GM21619 (cell line): ENCODE measurements around the gene ABCC1.

Experiments
- ATAC-seq: cut with Tn5 transposase; IDR thresholded peaks from one replicate; pipeline ENCODE4 v1.9.1; 2021; ENCODE audit not compliant: unreplicated experiment

Gene ABCC1

DNA sequence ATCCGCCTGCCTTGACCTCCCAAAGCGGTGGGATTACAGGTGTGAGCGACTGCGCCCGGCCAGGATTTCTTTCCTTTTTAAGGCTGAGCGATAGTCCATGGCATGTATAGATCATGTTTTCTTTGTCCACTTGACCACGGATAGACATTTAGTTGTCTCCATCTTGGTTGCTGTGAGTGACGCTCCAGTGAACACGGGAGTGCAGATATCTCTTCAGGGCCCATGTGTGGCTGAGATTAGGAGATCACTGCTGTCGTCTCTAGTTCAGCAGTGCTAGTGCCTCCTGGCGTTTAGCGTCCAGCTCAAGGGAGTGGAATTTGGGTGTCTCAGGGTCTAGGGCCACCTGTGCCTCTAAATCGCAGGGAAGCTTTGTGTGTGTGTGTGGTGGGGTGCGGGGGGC is 41.5 kb downstream of the ABCC1 start:
- ATAC-seq: no peak

DNA sequence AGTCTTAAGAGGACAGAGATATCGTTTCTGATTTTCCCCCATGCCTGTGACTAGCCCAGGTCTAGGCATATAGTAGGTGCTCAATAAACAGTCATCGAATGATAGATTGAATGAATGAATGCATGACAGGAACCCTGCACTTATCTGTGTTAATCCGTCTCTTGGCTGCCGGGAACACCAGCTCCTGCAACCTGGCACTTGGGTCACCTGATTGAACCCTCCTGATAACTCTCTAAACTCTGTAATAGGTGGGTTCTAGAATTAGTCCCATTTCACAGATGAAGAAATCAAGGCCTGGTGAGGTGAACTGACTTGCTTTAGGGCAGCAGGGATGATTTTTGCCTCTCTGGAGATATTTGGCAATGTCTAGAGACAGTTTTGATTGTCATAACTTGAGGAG is 43.7 kb downstream of the ABCC1 start:
- no peak for ATAC-seq

GRCh38 chr16:15993541-15993940 is 44.1 kb downstream of the ABCC1 start:
- no peak for ATAC-seq

DNA sequence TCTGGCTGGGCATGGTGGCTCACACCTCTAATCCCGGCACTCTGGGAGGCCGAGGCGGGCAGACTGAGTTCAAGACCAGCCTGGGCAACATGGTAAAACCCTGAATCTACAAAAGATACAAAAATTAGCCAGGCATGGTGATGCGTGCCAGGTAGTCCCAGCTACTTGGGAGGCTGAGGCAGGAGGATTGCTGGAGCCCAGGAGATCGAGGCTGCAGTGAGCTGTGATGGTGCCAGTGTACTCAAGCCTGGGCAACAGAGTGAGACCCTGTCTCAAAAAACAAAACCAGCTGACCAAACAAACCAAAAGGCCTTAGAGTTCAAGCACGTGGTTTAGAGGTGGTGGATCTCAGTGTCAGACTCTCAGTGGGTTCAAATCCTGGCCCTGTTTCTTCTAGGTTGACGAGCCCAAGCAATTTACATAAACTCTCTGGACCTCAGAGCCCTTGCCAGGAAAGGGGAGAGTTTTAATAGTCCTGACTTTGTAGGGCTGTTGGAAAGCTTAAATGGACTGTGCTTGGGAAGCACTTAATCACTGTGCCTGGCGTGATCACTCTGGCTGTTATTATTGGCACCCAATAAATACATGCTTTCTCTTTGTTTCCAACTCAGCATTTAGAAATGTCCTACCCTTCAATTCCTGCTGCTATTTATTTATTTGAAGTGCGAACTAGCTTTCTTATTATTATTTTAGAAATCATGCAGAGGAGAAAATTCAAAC is 44.7 kb downstream of the ABCC1 start:
- no peak for ATAC-seq

- no peak for ATAC-seq
Observed at GRCh38 chr16:15996432-15997109, 47.2 kb downstream of the ABCC1 start.

- no peak for ATAC-seq
Observed at GRCh38 chr16:16000685-16001084, 51.3 kb downstream of the ABCC1 start.

DNA sequence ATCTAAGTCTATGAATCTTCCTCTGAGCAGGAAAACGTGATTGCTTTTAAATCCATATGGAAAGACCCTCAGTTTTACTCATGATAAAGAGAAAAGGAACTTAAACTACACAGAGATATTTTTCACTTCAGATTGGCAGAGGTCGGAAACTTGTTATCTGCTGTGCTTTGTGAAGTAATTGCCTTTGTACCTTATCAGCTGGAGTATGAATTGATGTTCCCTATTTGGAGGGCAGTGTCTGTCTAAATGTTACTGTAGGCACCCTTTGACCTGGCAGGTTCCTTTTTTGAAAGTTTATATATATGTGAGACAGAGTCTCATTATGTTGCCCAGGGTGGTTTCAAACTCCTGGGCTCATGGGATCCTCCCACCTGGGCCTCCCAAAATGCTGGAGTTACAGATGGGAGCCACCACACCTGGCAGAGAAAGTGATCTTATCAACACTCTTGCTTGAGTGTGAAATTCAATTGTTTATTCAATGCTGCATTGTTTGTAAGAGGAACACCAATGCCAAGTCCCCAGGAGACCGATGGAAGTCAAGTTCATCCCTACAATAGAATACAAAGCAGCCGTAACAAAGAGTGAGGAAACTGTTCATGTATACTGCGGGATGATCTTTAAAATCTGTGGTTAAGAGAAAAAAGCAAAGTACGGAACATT is 52.3 kb downstream of the ABCC1 start:
- ATAC-seq: no peak

GRCh38 chr16:16003719-16004313 is 54.4 kb downstream of the ABCC1 start:
- ATAC-seq: no peak

GRCh38 chr16:16004314-16004749 is 54.9 kb downstream of the ABCC1 start:
- no peak for ATAC-seq

DNA sequence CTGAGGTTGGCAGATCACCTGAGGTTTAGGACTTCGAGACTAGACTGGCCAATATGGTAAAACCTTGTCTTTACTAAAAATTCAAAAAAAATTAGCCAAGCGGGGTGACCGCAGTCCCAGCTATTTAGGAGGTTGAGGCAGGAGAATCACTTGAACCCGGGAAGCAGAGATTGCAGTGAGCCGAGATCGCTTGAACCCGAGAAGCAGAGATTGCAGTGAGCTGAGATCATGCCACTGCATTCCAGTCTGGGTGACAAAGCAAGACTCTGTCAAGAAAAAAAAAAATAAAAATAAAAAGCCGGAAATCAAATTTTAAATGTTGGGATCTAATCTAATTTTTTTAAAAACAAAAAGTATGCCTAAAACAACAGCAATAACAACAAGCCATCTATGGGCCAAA is 56.3 kb downstream of the ABCC1 start:
- ATAC-seq: no peak

DNA sequence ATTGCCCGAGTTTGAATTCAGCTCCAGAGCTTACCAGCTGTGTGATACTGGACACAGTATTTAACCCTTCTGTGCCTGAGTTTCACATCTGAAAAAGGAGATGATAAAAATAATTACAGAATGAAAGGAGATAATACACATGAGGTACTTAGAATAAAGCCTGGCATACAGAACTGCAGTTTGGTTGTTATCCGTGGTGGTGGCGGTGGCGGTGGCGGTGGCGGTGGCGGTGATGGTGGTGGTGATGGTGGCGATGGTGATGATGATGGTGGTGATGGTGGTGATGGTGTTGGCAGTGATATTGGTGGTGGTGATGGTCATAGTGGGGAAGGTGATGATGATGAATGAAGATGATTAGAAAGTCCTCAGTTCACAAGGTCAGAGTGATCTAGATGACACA is 57.2 kb downstream of the ABCC1 start:
- ATAC-seq: no peak

DNA sequence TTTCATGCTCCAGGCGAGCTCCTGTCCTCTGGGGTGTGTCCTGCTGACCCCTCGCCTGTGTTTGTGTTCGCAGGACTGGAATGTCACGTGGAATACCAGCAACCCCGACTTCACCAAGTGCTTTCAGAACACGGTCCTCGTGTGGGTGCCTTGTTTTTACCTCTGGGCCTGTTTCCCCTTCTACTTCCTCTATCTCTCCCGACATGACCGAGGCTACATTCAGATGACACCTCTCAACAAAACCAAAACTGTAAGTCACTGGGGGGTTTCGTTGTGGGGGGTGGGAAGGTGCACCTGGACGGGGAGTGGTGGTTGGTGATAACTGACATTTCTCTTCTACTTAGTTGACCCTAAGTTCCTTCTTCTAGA is 58.3 kb downstream of the ABCC1 start:
- ATAC-seq: peak; percentile 62

- no peak for ATAC-seq
Observed at GRCh38 chr16:16008666-16009065, 59.2 kb downstream of the ABCC1 start.

GRCh38 chr16:16009401-16009800 is 60.0 kb downstream of the ABCC1 start:
- no peak for ATAC-seq

- ATAC-seq: no peak
Observed at GRCh38 chr16:16010194-16010593, 60.8 kb downstream of the ABCC1 start.

GRCh38 chr16:16012144-16012543 is 62.7 kb downstream of the ABCC1 start:
- ATAC-seq: no peak

DNA sequence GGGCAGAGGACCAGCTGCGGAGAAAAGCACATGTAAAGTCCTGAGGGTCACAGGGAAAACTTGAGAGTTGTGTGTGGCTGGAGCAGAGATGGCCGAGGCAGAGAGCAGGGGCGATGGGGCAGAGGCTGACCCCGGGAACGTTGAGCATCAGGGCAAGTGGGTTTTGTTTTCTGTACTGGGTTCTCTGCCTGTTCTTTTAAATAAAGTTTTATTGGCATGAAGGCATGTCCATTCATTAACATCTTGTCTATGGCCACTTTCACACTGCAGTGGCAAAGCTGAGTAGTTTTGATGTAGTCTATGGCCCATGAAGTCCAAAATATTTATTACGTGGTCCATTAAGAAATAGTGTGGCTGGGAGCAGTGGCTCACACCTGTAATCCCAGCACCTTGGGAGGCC is 64.4 kb downstream of the ABCC1 start:
- ATAC-seq: no peak

GRCh38 chr16:16014329-16015224 is 65.2 kb downstream of the ABCC1 start:
- no peak for ATAC-seq

- ATAC-seq: no peak
Observed at GRCh38 chr16:16015849-16016248, 66.4 kb downstream of the ABCC1 start.

DNA sequence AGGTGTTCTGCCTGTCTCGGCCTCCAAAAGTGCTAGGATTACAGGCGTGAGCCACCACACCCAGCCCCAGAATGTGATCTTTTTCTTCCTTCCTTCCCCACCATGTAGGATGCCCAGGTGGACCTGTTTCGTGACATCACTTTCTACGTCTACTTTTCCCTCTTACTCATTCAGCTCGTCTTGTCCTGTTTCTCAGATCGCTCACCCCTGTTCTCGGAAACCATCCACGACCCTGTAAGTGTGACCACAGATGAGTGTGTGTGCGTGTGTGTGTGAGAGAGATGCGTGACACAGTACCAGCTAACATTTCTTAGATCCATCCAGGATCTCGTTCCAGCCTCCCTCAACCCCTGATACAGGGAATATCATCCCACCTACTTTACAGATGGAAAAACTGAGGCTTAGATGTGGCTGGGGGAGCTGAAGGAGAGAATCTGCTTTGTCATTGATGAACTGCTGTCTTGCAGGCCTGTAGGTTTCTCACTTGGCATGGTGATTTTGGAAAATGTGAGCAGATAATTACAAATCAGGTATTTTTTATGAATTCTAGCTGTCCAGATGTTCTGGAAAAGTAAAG is 67.1 kb downstream of the ABCC1 start:
- ATAC-seq: no peak

- ATAC-seq: no peak
Observed at GRCh38 chr16:16017812-16018211, 68.4 kb downstream of the ABCC1 start.
